Mesenteric fat pad (tissue), 1 donor: ENCODE data around the gene EML4. TPM values are rescaled to one million over a fixed set of nuclear protein-coding genes. Genes with fewer than 3 reads are reported as not detected.

Experiments
- DNase-seq: peaks from one replicate; pipeline ENCODE4 v3.0.0-alpha.2; 2020; ENCODE audit warnings: low spot score
- total RNA-seq: library from RNA; stranded (reverse); fragmentation: NEBNext Ultra II Directional; extraction: Animal tissue kit (Norgen Biotek cat#: 25700); gene quantifications from one replicate; pipeline ENCODE4 v1.2.1, GENCODE V29; 2021
- donor health status: DM: yes; HTN: yes; CAD: no.

Gene EML4
- total RNA-seq, 1 donor from 2014 or later: 46.2 TPM

DNA sequence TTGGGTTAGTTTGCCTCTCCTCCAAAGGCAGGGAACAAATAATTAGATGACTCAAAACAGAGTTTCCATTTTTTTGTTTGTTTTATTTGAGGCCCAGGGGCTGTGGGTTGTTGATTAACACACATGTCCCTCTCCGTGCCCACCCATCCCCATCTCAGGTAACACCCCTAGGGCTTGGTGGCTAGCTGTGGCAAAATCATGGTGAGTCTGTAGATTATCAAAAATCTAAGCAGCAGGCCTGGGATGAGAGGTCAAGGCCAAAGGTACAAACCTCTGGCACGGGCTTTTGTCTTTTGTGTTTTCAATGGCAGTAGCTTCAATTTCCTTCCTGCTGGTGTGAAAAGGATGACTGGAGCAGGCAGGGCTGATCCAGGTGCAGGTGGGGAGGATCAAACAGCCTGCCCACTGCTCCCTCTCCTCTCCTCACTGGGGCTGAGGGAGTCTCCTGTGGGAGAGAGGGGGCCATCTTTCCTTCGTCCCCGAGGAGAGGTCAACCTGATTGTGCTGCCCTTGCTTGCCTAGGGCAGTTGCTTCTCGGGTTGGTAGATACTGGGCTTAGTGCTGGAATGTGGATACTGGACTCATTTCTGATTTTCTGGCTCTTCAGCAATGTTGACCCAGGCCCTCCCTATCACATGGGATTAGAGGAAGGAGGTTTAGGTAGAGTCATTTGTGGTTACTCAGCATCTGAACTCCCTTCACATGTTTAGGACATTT lies 31.9 kb upstream of the EML4 start:
- no peak for DNase-seq

DNA sequence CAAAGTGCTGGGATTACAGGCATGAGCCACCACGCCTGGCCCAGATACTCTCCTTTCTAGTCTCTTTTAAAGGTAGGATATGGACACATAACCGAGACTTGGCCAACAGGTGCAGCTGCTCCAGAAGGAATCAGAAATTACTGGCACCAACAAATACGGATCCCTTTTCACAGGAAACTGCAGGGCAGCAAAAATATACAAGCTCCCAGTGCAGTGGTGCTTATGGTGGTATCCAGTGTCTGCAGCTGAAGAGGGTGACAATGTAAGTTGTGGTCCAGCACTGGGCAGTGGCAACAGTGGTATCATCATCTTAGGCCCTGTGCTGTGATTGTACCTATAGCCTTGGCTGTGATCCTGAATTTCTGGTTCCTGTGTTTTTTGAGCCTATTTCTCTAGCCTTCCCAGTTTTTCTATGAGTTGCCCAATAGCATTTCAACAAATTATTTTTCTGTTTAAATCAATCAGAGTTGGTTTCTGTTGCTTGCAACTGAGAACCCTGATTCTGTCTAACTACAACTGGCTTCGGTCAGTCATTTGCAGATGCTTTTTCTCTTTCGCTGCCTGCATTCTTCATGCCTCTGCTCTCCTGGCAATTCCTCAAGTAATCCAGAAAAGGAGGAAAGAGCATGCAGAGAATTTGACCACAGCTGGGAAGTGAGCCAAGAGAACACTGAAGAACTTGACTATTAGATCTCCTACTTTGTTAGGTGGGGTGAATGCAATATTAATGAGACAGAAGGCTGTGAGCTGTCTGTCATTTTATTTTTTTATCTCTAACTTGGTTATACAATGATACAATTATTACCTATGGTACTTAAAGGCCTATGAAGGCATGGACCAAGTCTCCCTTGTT lies 30.8 kb upstream of the EML4 start:
- no peak for DNase-seq

DNA sequence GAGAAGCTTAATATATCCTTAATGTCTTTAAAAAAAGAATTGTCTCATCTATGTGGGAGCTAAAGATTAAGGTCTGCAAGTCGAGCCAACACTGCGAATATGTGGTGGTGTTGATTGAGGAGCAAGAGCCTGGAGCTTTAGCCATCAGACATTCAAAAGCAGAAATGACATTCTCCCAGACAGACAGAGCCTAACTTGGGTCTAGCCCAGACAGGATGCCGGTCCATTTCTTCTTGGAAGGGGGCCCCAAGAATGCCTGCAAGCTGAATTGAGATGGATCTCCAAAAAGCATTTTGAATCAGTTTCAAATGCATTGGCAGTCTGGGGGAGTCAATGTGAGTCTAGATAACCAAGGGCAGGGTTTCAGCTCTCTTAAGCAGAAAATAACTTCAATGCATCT lies 30.1 kb upstream of the EML4 start:
- DNase-seq: no peak

DNA sequence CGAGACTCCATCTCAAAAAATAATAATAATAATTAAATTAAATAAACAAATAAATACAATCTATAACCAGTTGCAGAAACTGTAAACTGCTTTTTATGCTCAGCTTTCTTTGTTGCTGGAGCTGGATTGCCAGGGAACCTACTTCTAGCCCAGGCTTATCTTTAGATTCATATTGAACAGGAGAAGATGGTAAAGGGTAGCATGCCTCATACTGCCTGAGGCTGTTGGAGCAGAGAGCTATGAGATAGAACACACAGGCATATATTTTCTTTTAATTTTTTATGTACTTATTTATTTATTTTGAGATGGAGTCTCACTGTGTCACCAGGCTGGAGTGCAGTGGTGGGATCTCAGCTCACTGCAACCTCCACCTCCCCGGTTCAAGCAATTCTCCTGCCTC lies 28.7 kb upstream of the EML4 start:
- DNase-seq: no peak

DNA sequence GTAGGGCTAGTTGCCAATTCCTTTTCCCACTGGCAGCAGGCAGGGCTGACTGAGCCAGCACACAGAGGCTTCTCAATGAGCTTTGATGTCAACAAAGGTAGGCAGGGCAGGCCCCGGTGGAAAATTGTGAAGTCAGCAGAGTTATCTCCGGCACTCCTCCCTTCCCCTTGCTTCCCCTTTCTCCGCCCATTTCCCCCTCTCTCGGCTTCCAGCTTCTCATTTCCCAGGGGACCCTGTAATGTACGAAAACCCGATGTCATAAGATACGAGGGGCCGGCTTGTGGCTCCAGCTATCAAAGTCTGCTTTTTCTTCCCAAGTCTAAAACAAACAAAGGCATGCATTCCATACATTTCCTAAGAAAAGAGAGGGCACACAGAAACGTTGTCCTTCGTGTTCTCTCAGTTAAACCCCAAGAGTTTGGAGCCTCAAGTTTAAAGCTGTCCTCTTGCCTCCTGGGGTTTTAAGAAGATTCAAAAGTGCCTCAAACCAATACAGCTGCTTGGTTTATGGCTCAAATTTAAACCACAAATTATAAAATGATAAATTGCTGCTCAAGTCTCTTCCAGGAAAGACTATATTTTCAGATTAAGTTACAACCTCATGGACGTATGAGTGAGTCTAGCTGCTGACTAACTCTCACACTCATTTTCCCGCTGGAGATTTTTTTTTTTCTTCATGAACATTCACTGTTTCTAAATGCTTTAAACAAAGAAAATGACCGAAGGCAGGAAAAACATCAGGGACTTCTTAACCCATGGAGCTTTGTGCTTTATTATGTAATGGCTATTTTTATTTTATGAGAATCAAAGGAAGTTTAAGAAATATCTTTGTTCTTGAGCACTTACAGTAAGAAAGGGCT lies 27.2 kb upstream of the EML4 start:
- no peak for DNase-seq

DNA sequence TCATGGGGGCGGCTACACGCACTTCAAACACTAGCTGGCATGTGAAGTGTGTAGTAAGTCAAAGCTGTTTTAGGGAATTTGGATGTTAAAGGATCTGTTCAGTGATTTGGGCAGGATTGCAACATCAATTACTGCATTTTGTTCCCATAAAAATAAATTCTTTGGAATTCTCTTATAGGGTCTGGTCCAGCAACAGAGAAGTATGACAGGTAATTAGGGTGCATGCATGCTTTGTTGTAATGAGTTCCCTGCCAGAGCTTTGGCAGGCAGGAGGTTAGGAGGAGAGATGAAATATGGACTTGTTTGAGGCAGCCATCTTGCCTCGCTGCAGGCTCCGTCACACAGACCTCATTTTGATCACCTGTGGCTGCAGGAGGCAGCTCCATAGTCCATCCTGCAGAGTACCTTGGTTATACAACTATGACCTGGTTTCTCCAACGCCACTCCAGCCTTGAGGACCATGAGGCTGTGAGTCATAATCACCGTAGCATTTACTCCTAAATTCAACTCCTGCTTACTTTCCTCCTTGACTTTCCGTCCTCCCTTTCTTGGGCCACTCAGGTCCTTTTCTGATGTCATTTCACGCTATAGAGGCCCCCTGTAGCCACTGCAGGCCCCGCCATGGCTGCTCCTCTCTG lies 26.5 kb upstream of the EML4 start:
- DNase-seq: no peak

DNA sequence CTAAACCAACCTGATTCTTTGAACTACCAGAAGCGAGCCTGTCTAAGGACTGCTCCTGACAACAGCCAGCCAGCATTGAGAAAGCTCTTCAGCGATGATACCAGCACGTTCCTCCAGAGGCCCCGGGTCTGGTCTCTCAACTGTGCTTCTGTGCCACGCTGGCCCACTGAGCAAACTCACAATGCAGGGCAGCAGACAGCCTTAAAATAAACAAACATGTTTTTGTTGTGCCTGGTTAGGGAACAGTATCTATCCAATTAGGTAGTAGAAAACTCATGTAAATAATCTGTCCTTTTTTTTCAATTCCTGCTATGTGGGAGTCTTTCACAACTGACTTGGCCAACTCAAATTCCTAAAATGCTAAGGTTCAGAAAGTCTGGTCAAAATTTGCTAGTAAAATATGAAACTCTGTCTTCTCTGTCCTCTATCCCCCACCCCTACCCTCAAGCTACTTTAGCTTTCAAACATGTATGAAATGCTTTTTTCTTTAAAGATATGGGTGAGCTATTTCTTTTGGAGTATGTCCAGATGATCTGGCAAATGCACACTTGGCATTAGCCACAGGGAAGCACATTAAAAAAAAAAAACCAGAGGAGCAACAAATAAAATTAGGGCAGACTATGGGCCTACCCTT lies 21.4 kb upstream of the EML4 start:
- DNase-seq: no peak

DNA sequence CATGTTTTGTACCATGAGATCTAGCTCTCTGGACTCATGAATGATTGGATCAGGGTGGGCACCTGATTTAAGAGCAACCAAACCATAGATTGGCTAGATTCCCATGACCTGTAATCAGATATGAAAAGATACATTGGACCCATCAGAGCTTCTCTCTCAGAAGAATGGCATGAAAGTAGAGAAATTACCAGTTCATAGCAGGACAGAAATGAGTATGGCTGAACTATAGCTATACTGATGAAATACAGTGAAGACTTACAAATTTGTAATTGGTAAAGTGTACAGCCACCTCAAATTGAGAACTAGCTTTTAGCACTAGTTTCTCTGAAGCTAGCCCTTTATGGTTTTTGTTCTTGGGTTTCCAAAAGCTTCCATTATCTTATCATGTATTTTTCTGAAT lies 19.0 kb upstream of the EML4 start:
- DNase-seq: no peak

DNA sequence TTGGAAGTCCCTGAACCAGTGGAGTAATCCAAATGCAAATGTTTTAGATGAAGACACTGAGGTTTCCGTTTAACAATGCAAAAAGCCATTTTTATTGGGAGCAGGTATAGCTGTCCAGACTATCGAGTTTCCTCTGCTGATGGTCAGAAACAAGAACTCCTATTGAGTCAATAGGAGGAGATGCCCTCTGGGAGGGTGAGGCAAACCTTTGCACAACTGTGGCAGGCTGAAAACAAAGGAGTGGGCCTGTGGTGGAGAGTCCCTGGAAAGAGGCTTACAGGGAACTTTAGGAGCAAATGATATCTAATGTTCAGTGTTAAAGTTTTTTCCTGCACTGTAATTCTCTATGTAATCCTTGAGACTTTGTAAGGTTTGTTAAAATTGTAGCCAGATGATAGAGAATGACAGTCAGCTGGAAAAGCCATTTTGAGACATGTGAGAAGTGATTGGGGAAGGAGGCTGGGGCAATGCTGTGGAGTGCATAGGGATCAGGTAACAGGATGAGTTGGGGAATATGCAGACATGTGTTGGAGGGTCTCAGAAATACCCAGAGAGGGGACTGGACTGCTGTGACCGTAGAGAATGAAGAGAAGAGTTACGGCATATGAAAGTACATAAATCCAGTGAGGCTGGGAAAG lies 15.1 kb upstream of the EML4 start:
- DNase-seq: no peak

DNA sequence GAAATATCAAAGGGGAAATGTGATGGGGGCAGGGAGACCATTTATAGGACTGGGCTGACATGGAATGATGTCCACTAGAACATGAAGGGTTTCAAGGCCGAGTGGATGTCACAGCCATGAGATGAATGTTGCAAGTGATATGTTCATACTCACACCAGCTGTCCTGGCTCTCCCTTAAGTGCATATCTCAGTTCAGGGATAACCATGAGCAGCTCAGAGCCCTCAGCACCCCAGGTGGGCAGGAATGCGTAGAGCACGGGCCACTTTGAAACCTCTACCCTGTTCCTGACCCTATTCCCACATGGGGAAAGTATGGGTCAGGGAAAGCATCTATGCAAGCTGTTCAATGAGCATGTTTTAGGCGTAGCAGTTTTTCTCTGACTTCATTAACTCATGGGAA lies 12.4 kb upstream of the EML4 start:
- no peak for DNase-seq

DNA sequence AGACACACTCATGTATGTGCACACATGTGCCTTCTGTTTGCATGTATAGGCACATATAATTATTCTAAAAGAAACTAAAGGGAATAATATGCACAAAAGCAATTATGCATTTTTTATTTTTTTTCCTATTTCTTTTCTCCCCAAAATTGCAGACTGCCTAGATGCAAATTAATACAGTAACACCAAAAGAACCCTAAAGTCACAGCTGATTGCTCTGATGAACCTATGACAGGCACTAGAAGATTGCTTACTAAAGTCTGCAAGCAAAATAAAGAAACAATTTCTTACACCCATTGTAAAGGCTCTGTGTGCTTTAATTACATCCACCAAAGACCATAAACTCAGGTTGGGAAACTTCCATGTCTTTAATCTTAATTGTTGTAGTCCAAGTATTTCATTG lies 7.7 kb upstream of the EML4 start:
- DNase-seq: no peak

DNA sequence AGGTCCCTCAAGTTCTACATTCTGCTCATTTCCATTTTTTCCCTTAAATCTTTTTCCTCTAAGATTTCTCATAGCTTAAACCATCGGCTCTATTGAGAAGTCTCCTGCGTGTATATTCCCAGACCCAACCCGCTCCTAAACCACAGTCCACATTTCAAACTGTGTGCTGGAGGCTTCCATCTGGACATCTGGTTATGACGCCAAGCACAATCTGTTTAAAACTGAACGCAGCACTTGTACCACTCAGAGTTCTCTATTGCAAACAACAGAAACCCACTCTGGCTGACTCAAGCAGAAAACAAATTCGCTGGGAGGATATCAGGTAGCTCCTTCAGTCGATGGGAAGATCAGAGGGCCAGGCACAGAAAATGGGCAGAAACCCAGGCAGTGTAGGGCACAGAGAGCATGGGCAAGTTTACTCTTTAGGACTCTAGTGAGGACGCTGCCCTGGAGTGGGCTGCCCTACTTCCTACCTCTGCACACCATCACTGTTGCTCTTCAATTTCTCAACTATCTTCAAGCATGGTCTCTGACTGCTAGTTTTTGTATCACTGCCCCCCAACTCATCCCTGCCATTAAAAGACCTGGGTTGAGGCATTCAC lies 5.6 kb upstream of the EML4 start:
- DNase-seq: no peak

DNA sequence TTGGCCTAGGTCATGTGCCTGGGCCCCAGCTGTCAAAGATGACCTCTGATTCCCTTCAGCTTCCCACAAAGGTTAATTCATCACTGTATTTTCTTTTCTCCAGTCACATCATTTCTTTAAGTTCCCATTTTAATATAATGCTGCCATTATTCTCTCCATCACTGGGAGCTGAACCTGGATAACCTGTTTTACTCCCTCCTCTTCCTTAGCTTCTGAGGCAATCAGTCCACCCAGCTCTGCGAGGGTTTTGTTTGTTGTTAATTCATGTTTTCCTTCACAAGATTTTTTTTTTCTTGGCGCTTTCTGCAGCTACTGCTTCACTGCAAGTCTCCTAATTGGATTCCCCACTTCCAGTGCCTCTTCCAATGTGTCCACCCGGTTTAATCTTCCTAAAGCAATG lies 5.1 kb upstream of the EML4 start:
- no peak for DNase-seq

DNA sequence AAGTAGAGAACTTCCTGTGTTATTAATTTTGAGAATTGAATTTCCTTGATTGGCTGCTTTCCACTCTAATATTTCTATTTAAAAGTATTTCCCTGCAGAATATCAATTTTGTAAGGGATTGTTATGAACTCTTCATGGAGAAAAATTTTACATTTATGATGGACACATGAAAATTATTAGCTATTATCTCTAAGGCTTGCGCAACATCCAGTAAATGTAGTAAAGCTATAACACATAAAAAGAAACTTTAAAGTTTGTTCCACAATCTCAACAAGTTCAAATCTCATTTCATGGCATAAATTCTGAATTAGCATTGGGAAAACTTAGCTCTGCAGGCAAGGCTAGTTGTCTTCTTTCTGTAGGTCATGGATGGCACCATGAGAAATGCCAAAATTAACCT lies 4.2 kb upstream of the EML4 start:
- no peak for DNase-seq

DNA sequence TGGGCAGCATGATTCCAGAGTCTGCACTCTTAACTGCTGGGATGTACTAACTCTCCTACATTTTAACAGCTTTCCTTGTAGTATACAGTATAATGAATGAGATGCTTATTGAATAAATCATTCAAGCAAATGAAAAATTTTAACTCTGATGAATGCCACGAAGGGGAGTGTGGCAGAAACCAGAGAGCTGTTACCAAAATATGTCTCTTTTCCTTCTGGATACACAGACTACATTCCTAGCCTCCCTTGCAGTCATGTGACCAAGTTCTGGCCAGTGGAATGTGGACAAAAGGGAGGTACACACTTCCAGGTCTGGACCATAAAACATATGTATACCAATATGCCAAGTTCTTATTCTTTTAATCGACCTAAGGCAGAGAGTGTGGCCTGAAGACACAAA lies 1.7 kb upstream of the EML4 start:
- no peak for DNase-seq

DNA sequence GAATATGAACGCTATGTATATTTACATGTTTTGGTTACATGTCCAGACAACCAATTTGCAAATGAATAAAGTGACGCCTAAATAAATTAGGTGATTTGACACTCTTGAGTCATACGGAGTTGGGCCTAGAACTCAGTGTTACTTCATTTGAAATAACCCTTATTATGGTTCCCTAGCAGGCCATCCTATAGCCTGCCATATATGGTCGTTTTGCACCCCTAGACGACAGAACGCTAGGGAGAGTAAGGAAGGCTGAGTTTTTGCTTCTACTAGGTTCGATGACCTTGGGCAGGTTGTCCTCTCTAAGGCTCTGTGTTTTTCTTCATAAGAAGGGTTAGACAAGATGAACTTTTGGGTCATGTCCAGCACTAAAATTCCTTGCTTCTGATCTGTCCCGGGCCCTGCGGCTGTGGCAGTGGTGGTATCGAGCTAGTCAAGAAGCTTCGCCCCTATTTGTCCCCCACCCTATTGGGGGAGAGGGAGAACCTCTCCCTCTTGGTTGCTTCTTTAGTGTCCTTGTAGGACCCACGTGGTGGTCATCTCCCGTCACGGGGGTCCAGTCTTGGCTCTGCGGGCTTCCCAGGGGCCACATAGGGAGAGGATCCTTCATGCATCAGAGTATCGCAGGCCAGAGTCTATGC lies 574 bp upstream of the EML4 start:
- DNase-seq: no peak

DNA sequence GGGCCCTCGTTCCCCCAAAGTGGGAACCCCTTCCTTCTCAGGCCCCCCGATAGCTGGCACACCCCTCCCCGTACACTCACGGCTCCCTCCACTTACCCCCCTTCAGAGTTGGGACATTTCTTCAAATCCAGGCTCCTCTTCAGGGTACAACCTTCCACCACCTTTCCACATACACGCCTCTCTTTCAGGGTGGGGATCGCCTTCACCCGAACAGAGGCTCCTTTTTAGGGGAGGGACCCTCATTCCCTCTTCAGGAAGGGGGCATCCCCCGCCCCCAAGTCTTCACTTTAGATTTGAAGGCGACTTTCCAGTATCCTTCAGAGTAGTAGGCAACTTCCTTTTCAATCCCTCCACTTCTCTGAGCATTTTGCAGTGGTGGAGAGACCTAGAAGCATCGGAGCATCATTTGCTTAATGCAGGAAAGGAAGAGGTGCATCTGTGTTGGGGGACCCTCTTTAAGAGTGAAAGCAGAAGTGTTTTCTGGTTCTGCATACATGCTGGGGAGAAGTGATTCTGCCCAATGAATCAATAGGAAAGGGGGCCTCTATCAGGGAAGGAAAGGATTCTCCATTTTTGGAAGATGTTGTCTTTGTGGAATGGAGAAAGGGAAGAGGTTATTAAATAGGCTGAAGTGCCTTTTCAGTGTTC lies 845 bp downstream of the EML4 start:
- DNase-seq: no peak

DNA sequence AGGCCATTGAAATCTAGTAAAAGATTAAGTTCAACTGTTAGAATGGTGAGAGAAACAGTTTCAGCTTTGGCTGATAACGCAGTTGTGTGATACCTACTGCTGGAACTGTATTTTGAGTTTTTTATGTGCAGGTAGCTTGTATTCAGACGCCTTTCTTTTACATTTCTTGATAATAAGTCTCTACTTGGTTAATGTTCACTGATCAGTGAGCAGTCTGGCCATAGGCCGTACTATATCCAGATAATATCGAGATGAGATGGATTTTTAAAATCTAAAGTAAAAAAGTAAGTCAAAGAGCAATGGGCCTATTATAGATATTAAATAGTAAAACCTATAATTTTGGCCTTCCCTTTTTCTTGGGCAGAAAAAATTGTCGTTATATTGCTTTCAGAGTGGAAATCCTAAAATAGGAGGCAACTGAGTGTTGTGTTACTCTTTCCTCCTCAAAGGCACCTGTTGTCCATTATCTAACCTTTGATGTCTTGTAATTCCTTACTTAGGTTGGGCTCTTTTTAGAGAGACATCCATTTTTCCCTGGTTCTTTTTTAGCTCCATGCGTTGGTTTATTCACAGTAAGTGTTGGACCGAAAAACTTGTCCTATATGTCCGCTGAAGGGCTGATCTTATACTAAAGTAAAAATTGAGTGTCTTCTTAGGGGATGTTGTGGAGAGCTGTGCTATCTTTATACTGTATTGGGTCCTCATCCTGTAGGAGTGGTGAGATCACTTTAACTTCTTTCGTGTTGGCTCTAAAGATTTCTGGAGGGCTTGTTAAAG lies 1.7 kb downstream of the EML4 start:
- no peak for DNase-seq
